B cell (primary cell): ENCODE data around the gene MYO9B. TPM values are rescaled to one million over a fixed set of nuclear protein-coding genes. Genes with fewer than 3 reads are reported as not detected.

ENCODE experiments used
- ATAC-seq: fragments of 200-7000 bp; cut with Tn5 transposase; one replicate; pipeline ENCODE4 v1.10.0; 2021; ENCODE audit warnings: low read depth, mild to moderate bottlenecking, moderate number of reproducible peaks, moderate library complexity
- CTCF ChIA-PET: fragments of 350-600 bp; sonication (Branson Sonifier 250); formaldehyde crosslinking; loops from one replicate; lab custom pipeline; 2021; ENCODE audit warnings: antibody characterized with exemption, inconsistent platforms; lab: Charles Lee
- POLR2A ChIA-PET: fragments of 350-600 bp; sonication (Branson Sonifier 250); formaldehyde crosslinking; loops from one replicate; lab custom pipeline; 2021; ENCODE audit warnings: antibody characterized with exemption; lab: Charles Lee
- DNase-seq: peaks from one replicate; pipeline ENCODE4 v3.0.0; 2013
- H2AFZ ChIP-seq: 2 replicates; pipeline ENCODE4 v1.6.1; 2012; ENCODE audit warnings: mild to moderate bottlenecking, low read depth, low read length; ENCODE audit not compliant: insufficient read depth, poor library complexity, severe bottlenecking
- H3K27ac ChIP-seq, 2 donors: 1 replicate in 1 of 2; 2 replicates in 1 of 2; pipeline ENCODE4 v1.5.1; 2012 to 2013; ENCODE audit warnings: low read length in 2 of 2, mild to moderate bottlenecking in 2 of 2, moderate library complexity in 1 of 2
- H3K27me3 ChIP-seq, 4 experiments: fragments of 200-600 bp in 1 of 4; sonication (generic) in 1 of 4; replicated peaks in 1 of 4; 1 replicate in 2 of 4; 2 replicates in 2 of 4; pipeline versions ENCODE4 v1.6.1 to v1.7.0; 2013 to 2016; ENCODE audit warnings: low read length in 3 of 4, mild to moderate bottlenecking in 2 of 4, mixed read lengths in 1 of 4, moderate library complexity in 1 of 4; ENCODE audit not compliant: insufficient read depth in 4 of 4, control insufficient read depth in 3 of 4; ENCODE audit errors: control extremely low read depth in 1 of 4
- H3K36me3 ChIP-seq, 2 experiments: replicated peaks in 1 of 2; 1 replicate in 1 of 2; 2 replicates in 1 of 2; pipeline versions ENCODE4 v1.6.1 to v1.7.1; 2013; ENCODE audit warnings: low read length in 1 of 2; ENCODE audit not compliant: insufficient read depth in 2 of 2, control insufficient read depth in 1 of 2; ENCODE audit errors: control extremely low read depth in 1 of 2, extremely low read depth in 1 of 2
- H3K4me1 ChIP-seq, 2 donors: fragments of 200-600 bp in 1 of 2; sonication (generic) in 1 of 2; 1 replicate in 1 of 2; 2 replicates in 1 of 2; pipeline versions ENCODE4 v1.5.1 to v1.6.1; 2013 to 2017; ENCODE audit warnings: low read length in 2 of 2; ENCODE audit not compliant: control insufficient read depth in 2 of 2, insufficient read depth in 2 of 2
- H3K4me2 ChIP-seq: replicated peaks from 2 replicates; pipeline ENCODE3; 2012; ENCODE audit warnings: mild to moderate bottlenecking, low read depth, low read length; ENCODE audit not compliant: poor library complexity, severe bottlenecking
- H3K4me3 ChIP-seq, 5 experiments: fragments of 200-600 bp in 1 of 5; sonication (generic) in 1 of 5; 1 replicate in 3 of 5; 2 replicates in 2 of 5; pipeline versions ENCODE4 v1.5.1 to v1.7.0; 2011 to 2016; ENCODE audit warnings: low read length in 4 of 5, mild to moderate bottlenecking in 4 of 5, low read depth in 2 of 5, control low read depth in 1 of 5, moderate library complexity in 1 of 5; ENCODE audit not compliant: insufficient read depth in 1 of 5; ENCODE audit errors: control extremely low read depth in 1 of 5, extremely low read depth in 1 of 5
- H3K79me2 ChIP-seq: fragments of 200-600 bp; sonication (generic); one replicate; pipeline ENCODE4 v1.6.0; 2016; ENCODE audit warnings: low read length; ENCODE audit not compliant: control insufficient read depth, insufficient read depth
- H3K9ac ChIP-seq: fragments of 200-600 bp; sonication (generic); 2 replicates; pipeline ENCODE4 v1.6.1; 2017; ENCODE audit warnings: mild to moderate bottlenecking, low read length, moderate library complexity
- H3K9me3 ChIP-seq, 3 donors: one replicate each; pipeline versions ENCODE4 v1.6.1 to v1.7.1; 2013; ENCODE audit warnings: low read length in 2 of 3; ENCODE audit not compliant: control insufficient read depth in 2 of 3, insufficient read depth in 1 of 3; ENCODE audit errors: control extremely low read depth in 1 of 3
- H4K20me1 ChIP-seq: 2 replicates; pipeline ENCODE4 v1.6.0; 2012; ENCODE audit warnings: mild to moderate bottlenecking, low read length; ENCODE audit not compliant: insufficient read depth, control insufficient read depth, poor library complexity, severe bottlenecking
- H3K27ac Mint-ChIP-seq: one replicate; pipeline ENCODE4 v1.8.0; 2021; ENCODE audit warnings: mixed read lengths
- H3K27me3 Mint-ChIP-seq: one replicate; pipeline ENCODE4 v1.8.0; 2021; ENCODE audit warnings: mixed read lengths
- H3K4me1 Mint-ChIP-seq: one replicate; pipeline ENCODE4 v1.8.0; 2021; ENCODE audit warnings: mixed read lengths
- H3K4me3 Mint-ChIP-seq: one replicate; pipeline ENCODE4 v1.8.0; 2021; ENCODE audit warnings: mixed read lengths
- H3K9me3 Mint-ChIP-seq: one replicate; pipeline ENCODE4 v1.8.0; 2022; ENCODE audit warnings: mixed read lengths; ENCODE audit not compliant: insufficient read depth
- EZH2 ChIP-seq: IDR thresholded peaks from 2 replicates; pipeline ENCODE4 v1.6.1; 2012; ENCODE audit warnings: borderline replicate concordance, low read depth, mild to moderate bottlenecking, moderate library complexity, low read length; ENCODE audit not compliant: insufficient read depth, poor library complexity, severe bottlenecking
- WGBS: methylation state at CpG from one replicate; pipeline ENCODE4 v1.1.5; 2013; ENCODE audit warnings: missing lambda C conversion rate; ENCODE audit not compliant: insufficient coverage; 5-methylcytosine and 5-hydroxymethylcytosine counted together
- intact Hi-C: fragments of 100-400 bp; cut with micrococcal nuclease; formaldehyde crosslinking; loops from one replicate; pipeline ENCODE4 v1.10.0; 2022
- polyA plus RNA-seq: library from polyadenylated mRNA; depleted of rRNA; stranded (reverse); fragments of >200 nt; gene quantifications from 2 replicates; pipeline ENCODE4 v1.2.3, GENCODE V29; 2012
- total RNA-seq, 2 donors: library from RNA; stranded (reverse); fragments of 120-200 nt in 1 of 2; gene quantifications; 1 replicate in 1 of 2; 2 replicates in 1 of 2; pipeline versions ENCODE4 v1.2.3 to v1.2.4, GENCODE V29; 2013 to 2022
- TF ChIP-seq, protein P1 (sequence below): fragments of 200-600 bp; IDR thresholded peaks from one replicate; pipeline ENCODE4 v1.8.0; 2022; ENCODE audit warnings: antibody characterized with exemption, mild to moderate bottlenecking

MYO9B gene
- total and polyA plus RNA-seq, 2 donors (not counting 1 experiment from before 2014, with no cell fraction given), result 256 to 273 TPM

GRCh38 chr19:17086120-17086519 is 10.5 kb downstream of the MYO9B start:
- peaks cover 99% of the 10 kb centered on the region for H4K20me1 ChIP-seq
- H3K9me3 ChIP-seq, result peaks cover 0 to 5% (median 0%) of the 10 kb centered on the region in 3 donors
- Mint-ChIP-seq H3K4me3 (no peak overlapping the region), H3K9me3 (no peaks in the 10 kb centered on the region), H3K27me3 (no peaks in the 10 kb centered on the region), H3K27ac (no peak overlapping the region), H3K4me1 (peaks cover 63% of the 10 kb centered on the region)
- ChIA-PET POLR2A (interaction anchor here (1.1 kb wide), 1 partner anchor 39 kb away, joined by 7 read pairs; no protein-coding TSS in a partner anchor), CTCF (interaction anchor here (1.3 kb wide), 1 partner anchor 10 kb away, joined by 5 read pairs; no protein-coding TSS in a partner anchor)
- DNase-seq (no peak), ATAC-seq (no peak)
- H3K9ac ChIP-seq, result no peak overlapping the region
- H3K4me3 ChIP-seq, result no peak overlapping the region
- H3K27ac ChIP-seq, result no peak overlapping the region
- peaks cover 38 to 54% of the 10 kb centered on the region in 2 donors for H3K4me1 ChIP-seq
- no peak for TF ChIP-seq EZH2
- TF ChIP-seq, protein P1, sequence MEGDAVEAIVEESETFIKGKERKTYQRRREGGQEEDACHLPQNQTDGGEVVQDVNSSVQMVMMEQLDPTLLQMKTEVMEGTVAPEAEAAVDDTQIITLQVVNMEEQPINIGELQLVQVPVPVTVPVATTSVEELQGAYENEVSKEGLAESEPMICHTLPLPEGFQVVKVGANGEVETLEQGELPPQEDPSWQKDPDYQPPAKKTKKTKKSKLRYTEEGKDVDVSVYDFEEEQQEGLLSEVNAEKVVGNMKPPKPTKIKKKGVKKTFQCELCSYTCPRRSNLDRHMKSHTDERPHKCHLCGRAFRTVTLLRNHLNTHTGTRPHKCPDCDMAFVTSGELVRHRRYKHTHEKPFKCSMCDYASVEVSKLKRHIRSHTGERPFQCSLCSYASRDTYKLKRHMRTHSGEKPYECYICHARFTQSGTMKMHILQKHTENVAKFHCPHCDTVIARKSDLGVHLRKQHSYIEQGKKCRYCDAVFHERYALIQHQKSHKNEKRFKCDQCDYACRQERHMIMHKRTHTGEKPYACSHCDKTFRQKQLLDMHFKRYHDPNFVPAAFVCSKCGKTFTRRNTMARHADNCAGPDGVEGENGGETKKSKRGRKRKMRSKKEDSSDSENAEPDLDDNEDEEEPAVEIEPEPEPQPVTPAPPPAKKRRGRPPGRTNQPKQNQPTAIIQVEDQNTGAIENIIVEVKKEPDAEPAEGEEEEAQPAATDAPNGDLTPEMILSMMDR, result no peak
- H3K36me3 ChIP-seq, result peaks cover 0 to 32% of the 10 kb centered on the region in 2 experiments
- peaks cover 100% of the 10 kb centered on the region for H3K79me2 ChIP-seq
- WGBS, result 96% methylated on average over 14 of the region's 14 CpGs
- intact Hi-C loops, result no loop called here
- H3K27me3 ChIP-seq, result no peaks in the 10 kb centered on the region
- no peak overlapping the region for H2AFZ ChIP-seq
- no peak overlapping the region for H3K4me2 ChIP-seq

- H3K9ac ChIP-seq, result no peak overlapping the region
- no peak overlapping the region for H2AFZ ChIP-seq
- no peak overlapping the region for H3K4me3 ChIP-seq
- Mint-ChIP-seq H3K4me3 (no peak overlapping the region), H3K27ac (no peak overlapping the region), H3K9me3 (no peaks in the 10 kb centered on the region), H3K4me1 (peaks cover 61% of the 10 kb centered on the region), H3K27me3 (no peaks in the 10 kb centered on the region)
- peaks cover 39 to 54% of the 10 kb centered on the region in 2 donors for H3K4me1 ChIP-seq
- TF ChIP-seq, protein P1, result no peak
- no peak for TF ChIP-seq EZH2
- no peaks in the 10 kb centered on the region for H3K27me3 ChIP-seq
- no peak overlapping the region for H3K27ac ChIP-seq
- WGBS, result 100% methylated on average over 4 of the region's 6 CpGs
- peaks cover 99% of the 10 kb centered on the region for H4K20me1 ChIP-seq
- peaks cover 100% of the 10 kb centered on the region for H3K79me2 ChIP-seq
- ATAC-seq, result no peak
- CTCF ChIA-PET, result no interaction called here
- H3K36me3 ChIP-seq, result peaks cover 0 to 31% of the 10 kb centered on the region in 2 experiments
- intact Hi-C loops, result no loop called here
- POLR2A ChIA-PET, result no interaction called here
- no peak overlapping the region for H3K4me2 ChIP-seq
- no peak for DNase-seq
- peaks cover 0 to 5% (median 0%) of the 10 kb centered on the region in 3 donors for H3K9me3 ChIP-seq
Observed at GRCh38 chr19:17086834-17087233, 11.3 kb downstream of the MYO9B start.
